HG03558 (cell line): ENCODE data around the gene SLC25A47.
"Not testable (repeated sequence)": the region's sequence is repeated elsewhere in the genome, so short reads cannot be mapped to it uniquely, and the experiment has no call there.

ENCODE experiments used
- ATAC-seq: cut with Tn5 transposase; IDR thresholded peaks from one replicate; pipeline ENCODE4 v1.9.1; 2021; ENCODE audit warnings: moderate number of reproducible peaks; ENCODE audit not compliant: unreplicated experiment; ENCODE audit errors: extremely low read depth

SLC25A47 gene

DNA sequence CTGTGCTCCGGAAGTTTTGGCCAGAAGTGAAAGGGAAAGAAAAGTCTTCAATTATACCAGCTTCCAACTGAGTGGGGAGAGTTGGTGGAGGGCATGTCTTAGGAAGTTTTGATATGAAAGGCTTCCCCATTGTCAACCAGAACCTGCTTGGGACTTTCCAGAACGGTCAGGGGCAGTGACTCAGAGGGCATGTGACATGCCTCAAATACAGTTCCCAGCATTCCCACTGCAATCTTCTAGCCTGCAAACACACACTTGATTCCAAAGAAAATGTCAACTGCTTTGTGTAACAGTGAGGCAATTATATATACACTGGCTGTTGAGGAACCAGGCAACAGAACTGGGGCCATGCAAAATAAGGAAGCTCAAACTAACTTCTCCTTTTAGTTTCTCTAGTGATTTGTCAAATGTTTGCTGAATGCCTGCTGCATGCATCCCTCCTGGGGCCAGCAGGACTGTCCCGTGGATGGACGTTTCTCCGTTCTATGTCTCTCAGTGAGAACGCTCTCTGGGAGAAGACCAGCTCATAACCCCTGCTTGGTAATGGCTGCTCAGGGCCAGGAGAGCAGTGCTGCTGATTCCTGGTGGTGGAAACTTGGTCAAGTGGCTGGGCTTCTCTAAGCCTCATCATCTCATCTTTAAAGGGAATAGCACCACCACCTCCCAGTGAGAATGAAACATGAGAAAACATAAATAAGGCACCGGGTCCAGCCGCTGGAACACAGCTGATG lies 18.3 kb downstream of the SLC25A47 start:
- ATAC-seq: no peak

DNA sequence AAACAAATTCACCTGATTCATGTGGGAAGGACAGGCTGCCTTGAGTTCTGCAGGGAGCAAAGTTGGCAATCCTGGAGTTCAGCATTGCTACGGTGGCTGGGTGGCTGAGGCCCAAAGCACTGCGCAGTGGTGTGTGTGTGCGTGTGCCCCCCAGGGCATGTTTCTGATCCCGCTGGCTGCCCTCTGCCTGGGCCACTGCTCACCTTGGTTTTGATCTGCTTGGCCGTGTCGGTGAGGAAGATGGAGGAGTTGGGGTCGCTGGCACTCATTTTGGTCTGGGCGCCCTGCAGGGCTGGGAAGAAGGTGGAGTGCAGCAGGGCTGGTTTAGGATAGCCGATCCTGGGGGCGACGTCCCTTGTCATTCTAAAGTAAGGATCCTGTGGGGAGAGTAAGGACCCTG lies 19.1 kb downstream of the SLC25A47 start:
- no peak for ATAC-seq

DNA sequence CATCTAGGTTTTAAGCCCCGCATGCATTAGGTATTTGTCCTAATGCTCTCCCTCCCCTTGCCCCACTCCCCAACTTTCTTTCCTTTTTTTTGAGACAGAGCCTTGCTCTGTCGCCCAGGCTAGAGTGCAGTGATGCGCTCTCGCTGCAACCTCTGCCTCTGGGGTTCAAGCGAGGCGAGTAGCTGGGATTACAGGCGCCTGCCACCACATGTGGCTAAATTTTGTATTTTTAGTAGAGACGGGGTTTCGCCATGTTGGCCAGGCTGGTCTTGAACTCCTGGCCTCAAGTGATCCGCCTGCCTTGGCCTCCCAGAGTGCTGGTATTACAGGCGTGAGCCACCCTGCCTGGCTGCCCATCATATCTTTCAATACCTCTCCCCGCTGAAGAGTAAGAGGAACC lies 19.7 kb downstream of the SLC25A47 start:
- not testable (repeated sequence) for ATAC-seq

DNA sequence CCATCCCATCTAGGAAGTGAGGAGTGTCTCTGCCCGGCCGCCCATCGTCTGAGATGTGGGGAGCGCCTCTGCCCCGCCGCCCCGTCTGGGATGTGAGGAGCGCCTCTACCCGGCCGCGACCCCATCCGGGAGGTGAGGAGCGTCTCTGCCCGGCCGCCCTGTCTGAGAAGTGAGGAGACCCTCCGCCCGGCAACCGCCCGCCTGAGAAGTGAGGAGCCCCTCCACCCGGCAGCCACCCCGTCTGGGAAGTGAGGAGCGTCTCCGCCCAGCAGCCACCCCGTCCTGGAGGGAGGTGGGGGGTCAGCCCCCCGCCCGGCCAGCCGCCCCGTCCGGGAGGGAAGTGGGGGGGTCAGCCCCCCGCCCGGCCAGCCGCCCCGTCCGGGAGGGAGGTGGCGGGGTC lies 21.5 kb downstream of the SLC25A47 start:
- not testable (repeated sequence) for ATAC-seq

DNA sequence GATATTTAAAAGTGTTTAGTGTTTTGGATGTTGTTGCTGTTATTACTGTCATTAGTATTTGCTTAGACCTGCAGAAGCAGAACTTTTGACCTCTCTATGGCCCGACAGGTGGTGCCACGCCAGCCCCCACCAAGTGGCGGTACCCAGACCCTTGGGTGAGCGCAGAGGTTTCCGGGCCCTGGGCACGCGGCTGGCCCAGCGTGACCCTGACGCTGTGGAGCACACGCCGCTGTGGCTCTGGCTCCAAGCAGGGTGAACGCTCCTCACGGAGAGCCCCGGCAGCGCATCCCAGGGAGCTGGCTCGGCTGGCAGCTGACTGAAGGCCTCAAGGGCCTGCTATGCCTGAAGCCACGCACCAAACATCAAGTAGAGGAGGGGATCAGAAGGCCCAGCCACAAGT lies 22.6 kb downstream of the SLC25A47 start:
- no peak for ATAC-seq

DNA sequence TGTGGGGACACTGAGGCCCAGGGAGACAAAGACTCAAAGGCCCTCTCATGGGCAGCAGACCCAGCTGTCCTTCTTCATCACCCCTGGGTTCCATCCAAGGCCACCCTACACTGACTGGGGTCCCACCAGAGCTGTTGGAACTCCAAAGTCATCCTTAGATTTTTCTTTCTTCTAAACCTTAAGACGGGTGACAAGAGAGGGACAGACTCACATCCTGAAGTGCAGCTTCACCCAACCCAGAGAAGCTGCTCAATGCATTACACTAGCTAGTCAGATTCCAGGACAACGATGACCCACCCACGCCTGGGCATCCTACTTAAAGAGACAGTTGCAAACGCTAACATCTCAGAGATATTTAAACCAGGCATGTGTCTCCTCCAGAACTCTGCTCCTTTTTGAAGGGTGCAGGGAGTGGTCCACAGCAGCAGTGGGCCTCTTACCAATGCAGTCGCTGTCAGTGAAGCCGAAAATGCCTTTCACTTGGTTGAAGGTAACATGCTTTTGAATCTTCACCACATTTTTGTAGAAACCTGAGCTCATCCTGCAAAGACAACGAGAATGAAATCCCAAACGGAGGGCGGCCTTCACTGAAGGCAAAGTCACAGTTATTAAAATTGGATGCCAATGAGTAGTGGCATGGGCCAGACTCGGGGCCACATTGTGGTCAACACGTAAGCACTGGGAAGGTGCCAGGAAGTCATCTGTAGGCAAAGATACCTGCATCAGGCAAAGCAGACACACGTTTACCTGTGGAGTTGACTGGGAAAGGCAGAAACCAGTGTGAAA lies 23.4 kb downstream of the SLC25A47 start:
- no peak for ATAC-seq

DNA sequence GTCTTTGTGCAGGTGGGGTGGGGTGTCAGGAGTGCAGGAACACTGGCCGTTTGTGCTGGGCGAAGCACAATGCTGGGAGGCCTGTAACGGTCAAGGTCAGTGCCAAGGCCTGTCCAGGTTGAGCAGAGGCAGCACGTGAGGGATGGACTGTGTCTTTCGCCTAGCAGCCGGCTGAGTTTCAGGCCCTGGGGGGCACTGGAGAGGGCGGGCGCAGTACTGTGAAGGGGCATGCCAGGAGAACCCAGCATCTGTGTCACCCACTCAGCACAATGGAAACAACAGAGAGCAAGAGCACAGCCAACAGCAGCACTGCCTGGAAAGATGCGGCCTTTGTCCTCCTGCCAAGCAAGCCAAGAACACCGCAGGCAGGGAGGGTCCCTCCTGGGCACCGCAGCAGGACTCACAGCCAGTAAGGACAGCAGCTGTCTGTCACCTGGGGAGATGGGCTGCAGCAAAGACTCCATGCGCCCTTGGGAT lies 25.2 kb downstream of the SLC25A47 start:
- no peak for ATAC-seq

DNA sequence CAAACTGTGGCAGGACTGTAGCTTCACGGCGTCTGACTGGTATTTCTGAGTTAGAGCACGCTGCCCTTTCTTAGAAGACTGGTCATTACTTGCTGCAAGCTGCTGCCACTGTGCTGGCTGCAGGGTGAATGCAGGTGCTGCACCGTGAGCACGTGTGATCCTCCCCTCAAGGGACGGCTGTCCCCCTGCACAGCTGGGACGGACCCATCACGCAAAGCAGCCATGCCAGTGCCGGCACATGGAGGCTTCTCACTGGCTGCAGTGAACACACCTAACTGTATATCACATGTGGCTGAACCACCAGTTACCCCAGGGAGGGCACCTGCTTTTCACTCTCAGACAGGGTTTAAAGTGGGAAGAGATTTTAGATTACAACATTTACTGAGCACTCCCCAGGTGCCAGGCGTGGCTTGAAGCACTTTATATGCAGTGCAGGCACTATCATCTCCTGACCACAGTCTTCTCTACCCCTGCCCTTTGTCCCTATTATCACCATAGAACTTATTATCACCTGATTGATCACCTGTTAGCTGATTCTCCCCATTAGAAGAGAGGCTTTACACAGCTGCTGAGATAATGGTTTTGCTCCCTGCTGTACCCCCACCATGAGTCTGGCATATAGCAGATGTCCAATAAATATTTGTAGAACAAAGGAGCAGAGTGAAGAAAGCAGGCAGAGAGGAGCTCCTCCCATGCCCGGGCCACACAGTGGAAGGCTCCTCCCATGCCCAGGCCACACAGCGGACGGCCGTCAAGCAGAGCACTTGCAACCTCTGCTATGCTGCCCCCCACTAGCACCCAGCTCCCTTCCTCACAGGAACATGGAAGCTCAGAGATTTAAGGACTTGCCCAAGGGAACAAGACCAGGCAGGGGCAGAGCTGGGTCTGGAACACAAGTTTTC lies 25.9 kb downstream of the SLC25A47 start:
- ATAC-seq: no peak

DNA sequence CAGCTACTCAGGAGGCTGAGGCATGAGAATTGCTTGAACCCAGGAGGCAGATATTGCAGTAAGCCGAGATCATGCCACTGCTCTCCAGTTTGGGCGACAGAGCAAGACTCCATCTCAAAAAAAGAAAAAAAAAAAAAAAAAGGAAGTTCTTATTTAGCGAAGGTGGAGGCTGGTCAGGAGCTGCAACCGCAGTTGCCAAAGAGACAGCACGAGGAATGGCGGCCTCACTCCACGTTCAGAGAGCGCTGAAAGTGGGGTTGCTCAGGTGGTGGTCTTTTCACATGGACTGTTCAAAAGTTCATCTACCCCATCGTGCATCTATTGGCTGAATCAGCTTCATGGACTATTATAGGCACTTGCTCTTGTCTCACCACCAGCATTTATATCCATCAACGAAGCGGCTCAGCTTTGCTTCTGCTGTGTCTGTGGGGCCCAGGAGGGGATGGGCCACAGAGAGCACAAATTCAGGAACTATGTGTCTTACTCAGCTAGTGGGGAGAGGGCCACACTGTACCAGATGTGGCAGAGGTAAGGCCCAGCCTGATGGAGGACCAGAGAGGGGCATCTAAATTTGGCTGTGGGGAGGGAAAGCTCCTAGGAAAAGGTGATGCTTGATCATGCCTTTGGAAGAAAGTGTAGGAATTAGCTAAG lies 27.3 kb downstream of the SLC25A47 start:
- ATAC-seq: no peak

DNA sequence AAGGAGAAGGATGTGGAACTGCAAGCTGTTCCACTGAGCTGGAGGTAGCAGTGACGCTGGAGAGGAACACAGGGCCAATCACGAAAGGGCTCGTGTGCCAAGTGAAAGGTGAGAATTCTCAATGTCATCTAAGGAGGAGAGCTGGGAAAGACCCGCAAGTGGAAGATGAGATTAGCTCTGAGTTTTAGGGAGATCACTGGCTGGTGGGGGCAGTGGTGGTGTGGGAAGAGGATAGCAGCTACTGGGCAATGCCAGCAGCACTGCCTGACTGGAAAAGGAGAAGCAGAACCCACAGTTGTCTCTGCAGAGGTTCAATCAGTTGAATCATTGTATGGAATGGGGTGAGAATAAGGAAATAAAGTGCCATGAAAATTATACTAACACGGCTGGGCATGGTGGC lies 27.8 kb downstream of the SLC25A47 start:
- ATAC-seq: no peak

DNA sequence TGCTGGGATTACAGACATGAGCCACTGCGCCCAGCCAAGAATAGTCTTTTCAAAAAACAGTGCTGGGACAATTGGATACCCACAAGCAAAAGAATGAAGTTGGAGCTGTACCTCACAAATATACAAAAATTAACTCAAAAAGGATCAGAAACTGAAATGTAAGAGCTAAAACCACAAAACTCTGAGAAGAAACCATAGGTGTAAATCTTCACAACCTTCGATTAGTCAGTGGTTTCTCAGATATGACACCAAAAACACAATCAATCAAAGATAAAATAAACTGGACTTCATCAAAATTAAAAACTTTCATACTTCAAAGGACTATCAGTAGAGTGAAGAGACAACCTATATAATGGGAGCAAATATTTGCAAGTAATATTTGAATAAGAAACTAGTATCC lies 35.3 kb downstream of the SLC25A47 start:
- no peak for ATAC-seq

DNA sequence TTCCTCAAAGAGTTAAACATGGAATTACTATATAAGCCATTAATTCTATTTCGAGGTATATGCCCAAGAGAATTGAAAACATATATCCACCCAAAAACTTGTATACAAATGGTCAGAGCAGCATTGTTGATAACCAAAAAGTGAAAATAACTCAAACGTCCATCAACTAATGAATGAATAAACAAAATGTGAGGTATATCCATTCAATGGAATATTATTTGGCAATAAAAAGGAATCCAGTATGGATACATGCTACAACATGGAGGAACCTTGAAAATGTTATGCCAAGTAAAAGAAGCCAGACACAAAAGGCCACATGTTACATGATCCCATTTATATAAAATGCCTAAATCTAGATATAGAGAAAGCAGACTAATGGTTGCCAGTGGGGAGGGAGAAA lies 36.0 kb downstream of the SLC25A47 start:
- ATAC-seq: no peak

DNA sequence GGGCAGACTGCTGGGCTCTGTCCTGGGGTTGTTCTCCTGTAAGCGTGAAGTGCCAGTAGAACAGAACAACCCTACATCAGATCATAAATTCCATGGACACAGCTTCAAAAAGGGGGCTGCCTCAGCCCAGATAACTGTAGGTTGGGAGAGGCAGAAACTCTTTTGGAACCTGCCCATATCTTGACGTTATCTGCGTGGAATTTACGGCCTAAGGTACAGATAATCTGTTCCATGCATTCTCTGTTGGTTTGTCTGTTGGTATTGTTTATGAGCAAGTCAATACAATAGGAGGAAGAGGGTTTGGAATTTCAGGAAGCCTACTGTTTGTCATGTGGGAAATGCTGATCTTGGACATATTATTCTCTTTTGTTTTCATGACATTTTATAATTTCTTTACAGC lies 36.7 kb downstream of the SLC25A47 start:
- ATAC-seq: no peak

DNA sequence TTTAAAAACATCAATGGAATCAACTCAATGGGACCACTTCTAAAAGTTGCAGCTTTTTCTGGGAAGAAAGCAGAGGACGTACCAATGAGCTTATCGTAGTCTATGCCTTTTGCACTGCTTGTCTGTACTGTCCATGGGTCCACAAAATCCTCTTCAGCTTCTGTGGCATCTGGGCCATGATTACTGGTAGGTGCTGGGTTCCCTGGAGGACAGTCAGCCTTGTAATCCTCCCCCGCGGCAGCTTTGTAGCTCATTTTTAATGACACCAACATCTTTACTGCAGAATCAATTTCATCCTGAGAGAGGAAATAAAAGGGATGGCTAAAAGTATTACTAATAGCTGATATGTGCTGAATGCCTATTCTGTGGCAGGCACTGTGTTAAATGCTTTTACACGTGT lies 38.5 kb downstream of the SLC25A47 start:
- no peak for ATAC-seq

DNA sequence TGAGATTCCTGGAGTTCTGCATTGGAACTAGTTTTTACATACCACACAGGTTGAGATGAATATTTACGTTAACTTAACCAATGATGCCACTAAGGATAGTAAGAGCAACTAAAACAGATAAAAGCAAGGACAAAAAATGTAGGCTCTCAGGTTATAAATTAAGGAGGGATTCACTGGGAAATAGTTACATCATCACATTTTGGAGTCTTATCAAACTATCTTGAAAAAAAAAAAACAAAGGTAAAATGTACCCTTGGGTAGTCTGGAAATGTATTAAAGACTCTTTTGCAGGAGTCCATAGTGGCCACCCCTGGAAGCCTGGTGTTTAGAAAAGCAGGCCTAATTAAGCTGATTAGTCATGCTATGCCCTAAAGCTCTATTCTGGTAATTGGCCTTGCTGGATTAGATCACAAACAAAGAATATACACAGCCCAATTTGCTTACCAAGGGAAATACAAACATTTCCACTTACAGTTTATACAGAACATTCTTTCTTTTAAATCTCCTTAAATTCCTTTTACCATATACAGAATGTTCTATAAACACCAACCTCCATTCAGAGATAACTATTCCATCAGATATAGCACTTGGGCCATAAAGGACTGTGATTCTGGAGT lies 39.3 kb downstream of the SLC25A47 start:
- no peak for ATAC-seq

DNA sequence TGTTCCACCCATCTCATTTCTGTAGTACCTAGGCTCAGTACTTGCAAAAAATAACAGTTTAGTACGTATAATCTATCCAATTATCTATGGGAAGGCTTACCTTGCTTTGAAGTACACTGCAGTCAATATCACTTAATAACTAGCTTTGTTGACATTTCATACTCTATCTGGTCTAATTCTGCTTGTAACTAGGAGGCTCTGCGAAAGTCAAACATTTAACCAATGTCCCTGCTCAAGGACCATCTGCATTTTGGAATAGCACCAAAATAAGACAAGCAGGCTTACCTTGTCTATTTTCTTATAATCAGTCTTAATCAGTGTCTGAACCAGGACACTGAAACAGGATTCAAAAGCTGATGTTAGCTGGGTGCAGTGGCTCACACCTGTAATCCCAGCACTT lies 39.9 kb downstream of the SLC25A47 start:
- no peak for ATAC-seq

DNA sequence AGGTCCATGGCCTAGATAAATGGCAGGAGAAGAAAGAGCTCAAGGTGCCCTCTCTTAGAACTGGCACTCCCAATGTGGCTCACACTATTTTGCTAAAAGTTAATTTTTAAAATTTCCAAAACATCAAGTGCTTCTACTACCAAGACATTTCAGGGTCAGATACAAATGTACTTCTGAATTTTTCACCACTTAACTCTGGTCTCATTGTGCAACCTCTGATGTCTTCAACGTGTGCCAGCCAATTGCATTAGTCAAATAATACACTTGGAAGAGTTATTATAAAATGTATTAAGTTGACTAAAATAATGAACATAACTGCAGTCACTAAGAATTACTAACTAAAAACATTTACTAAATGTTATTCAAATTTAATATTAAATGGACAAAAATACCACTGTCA lies 41.3 kb downstream of the SLC25A47 start:
- no peak for ATAC-seq

DNA sequence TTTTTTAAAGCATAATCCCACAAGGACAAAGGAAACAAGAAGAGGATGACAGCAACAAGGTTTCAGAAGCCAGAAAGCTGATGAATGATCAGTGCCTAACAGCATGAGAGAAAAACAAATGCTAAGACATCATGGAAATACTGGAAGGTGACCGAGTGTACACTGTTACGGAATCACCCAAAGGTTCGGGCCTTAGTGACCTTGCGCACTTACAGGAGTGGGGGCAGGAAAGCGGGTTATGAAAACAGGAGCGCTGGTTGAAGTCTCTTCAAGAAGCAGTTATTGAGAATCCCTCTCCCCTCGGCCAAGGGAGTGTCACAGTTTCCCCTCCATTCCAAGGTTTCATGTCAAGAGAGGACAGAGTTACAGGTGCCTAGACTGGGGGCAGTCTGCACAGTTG lies 42.6 kb downstream of the SLC25A47 start:
- no peak for ATAC-seq

DNA sequence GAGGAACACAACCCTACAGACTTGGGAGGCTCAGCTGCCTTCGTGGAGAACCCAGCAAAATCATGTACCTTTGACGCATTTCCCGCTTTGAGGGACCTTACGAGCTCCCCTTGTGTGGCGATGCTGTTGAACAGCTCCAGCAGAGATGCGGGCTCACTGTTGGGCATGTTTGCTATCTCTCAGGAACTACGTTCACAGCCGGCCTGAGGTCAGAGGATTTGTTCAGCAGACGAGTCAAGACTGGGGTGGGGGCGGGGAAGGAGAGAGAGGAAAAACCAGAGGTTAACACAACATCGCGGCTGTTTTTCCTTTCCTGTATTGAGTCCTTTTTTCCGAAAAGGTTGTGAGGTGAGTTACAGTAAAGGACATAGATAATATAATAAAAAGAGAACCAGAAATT lies 45.9 kb downstream of the SLC25A47 start:
- ATAC-seq: no peak

DNA sequence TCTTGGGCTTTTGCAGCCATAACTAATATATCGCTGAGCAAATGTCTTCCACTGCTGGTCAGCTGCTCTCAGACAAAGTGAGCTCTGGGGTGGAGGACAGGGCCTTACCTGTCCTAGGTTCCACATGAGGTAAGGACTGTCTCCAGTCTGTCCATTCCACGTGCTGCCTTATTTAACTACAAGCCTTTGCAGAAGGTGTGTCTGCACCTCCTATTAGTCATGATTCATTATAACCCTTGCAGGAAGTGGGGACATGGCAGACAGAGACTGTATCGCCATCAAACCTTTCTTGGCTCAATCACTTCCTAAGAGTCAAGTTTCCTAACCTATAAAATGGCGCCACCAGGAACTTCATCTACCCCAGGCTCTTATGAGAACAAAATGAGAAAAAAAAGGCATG lies 46.9 kb downstream of the SLC25A47 start:
- no peak for ATAC-seq
